ENCODE results near the gene DCP2. TPM values are rescaled to one million over a fixed set of nuclear protein-coding genes. Genes with fewer than 3 reads are reported as not detected.

The DCP2 gene
- total RNA-seq, 4 donors from 2014 or later: 15.7 to 26.7 (median 17.7) TPM

GRCh38 chr5:112975721-112976431, 722 bp upstream of the DCP2 start:
- 66% methylated on average over 4 of the region's 11 CpGs for WGBS
- Histone ChIP-seq H3K4me1 (peaks cover 13 to 37% (median 31%) of the 10 kb centered on the region in 4 donors), H3K27me3 (no peaks in the 10 kb centered on the region), H3K27ac (replicated peaks in 1 of 4) (peak overlapping the region; percentile 86 to 93 (median 90)), H3K36me3 (no peaks in the 10 kb centered on the region), H3K9me3 (no peaks in the 10 kb centered on the region), H3K4me3 (peak overlapping the region; percentile 85 to 95 (median 88))
- intact Hi-C loops (cut with DNase I): loop anchor here (5.0 kb wide), 1 partner anchor 49 kb away; no protein-coding TSS in a partner anchor
- TF ChIP-seq EP300 (IDR thresholded peaks at IDR 0.05) (no peak), POLR2AphosphoS5 (IDR thresholded peaks at IDR 0.05) (no peak), POLR2A (IDR thresholded peaks at IDR 0.05; ENCODE audit: low read depth) (no peak), CTCF (IDR thresholded peaks at IDR 0.05) (no peak)
- no peak for DNase-seq (ENCODE audit: extremely low spot score)

GRCh38 chr5:112977440-112977861, 853 bp downstream of the DCP2 start:
- peaks cover 0 to 3% (median 0%) of the 10 kb centered on the region in 4 donors for H3K36me3 ChIP-seq
- H3K4me3 ChIP-seq: peak overlapping the region; percentile 85 to 95 (median 88)
- no peaks in the 10 kb centered on the region for H3K27me3 ChIP-seq
- no peaks in the 10 kb centered on the region for H3K9me3 ChIP-seq
- H3K4me1 ChIP-seq: peaks cover 13 to 37% (median 31%) of the 10 kb centered on the region in 4 donors
- DNase-seq (ENCODE audit: extremely low spot score): no peak
- intact Hi-C loops (cut with DNase I): loop anchor here (5.0 kb wide), 1 partner anchor 50 kb away; no protein-coding TSS in a partner anchor
- no peak for TF ChIP-seq EP300 (IDR thresholded peaks at IDR 0.05)
- under 1% methylated on average over 16 of the region's 16 CpGs for WGBS
- H3K27ac ChIP-seq (replicated peaks in 1 of 4): peak overlapping the region; percentile 86 to 93 (median 90)

DNA sequence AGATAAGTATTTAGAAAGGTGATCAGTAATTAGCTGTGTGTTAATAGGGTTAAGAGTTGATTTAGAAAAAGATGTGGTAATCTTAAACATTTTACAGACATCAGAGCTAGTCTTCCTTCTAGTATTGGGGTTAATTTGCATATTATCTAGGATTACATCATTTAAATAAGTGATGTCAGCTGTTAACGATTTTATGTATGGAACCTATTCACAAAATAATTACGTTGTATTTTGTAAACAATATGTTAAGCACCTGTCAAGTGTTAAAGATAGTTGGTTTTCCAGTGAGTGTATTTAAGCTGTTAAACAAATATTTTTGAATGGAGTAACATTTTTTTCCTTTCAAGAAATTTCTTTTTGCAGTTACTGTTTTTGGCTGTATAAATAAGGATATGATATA, 2.2 kb downstream of the DCP2 start:
- H3K4me3 ChIP-seq: no peak overlapping the region
- no peak overlapping the region for H3K27ac ChIP-seq (replicated peaks in 1 of 4)
- intact Hi-C loops (cut with DNase I): loop anchor here (5.0 kb wide), 1 partner anchor 52 kb away; no protein-coding TSS in a partner anchor
- peaks cover 0 to 3% (median 0%) of the 10 kb centered on the region in 4 donors for H3K36me3 ChIP-seq
- no peak for TF ChIP-seq POLR2A (IDR thresholded peaks at IDR 0.05; ENCODE audit: low read depth)
- TF ChIP-seq POLR2AphosphoS5 (IDR thresholded peaks at IDR 0.05): no peak
- TF ChIP-seq CTCF (IDR thresholded peaks at IDR 0.05): no peak
- WGBS: 36% methylated on average over 2 of the region's 2 CpGs
- no peaks in the 10 kb centered on the region for H3K27me3 ChIP-seq
- no peaks in the 10 kb centered on the region for H3K9me3 ChIP-seq
- DNase-seq (ENCODE audit: extremely low spot score): no peak
- H3K4me1 ChIP-seq: peaks cover 20 to 37% (median 31%) of the 10 kb centered on the region in 4 donors

- peaks cover 20 to 37% (median 31%) of the 10 kb centered on the region in 4 donors for H3K4me1 ChIP-seq
- H3K27me3 ChIP-seq: no peaks in the 10 kb centered on the region
- TF ChIP-seq CTCF (IDR thresholded peaks at IDR 0.05): no peak
- no peak for TF ChIP-seq POLR2A (IDR thresholded peaks at IDR 0.05; ENCODE audit: low read depth)
- TF ChIP-seq EP300 (IDR thresholded peaks at IDR 0.05): no peak
- TF ChIP-seq POLR2AphosphoS5 (IDR thresholded peaks at IDR 0.05): no peak
- no peak for DNase-seq (ENCODE audit: extremely low spot score)
- peaks cover 0 to 3% (median 0%) of the 10 kb centered on the region in 4 donors for H3K36me3 ChIP-seq
- H3K27ac ChIP-seq (replicated peaks in 1 of 4): no peak overlapping the region
- H3K9me3 ChIP-seq: no peaks in the 10 kb centered on the region
- intact Hi-C loops (cut with DNase I): loop anchor here (5.0 kb wide), 1 partner anchor 52 kb away; no protein-coding TSS in a partner anchor
- H3K4me3 ChIP-seq: no peak overlapping the region
- WGBS: 89% methylated on average over 3 of the region's 3 CpGs
Measured at GRCh38 chr5:112979723-112980122, 3.1 kb downstream of the DCP2 start.

DNA sequence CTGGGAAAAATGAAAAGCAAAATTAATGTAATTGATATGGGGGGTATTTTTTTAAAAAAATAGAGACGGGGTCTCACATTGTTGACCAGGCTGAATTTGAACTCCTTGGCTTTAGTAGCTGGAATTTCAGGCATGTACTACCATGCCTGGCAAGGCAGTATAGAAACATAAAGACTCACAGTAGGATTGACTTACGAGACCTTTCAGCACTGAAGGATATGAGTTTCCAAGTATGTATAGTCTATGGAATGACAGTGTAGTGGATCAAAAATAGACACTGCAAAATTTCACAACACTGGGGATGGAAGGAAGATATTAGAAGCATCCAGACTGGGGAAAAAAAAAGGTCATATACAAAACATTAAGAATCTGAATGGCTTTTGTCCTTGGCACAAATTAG, 6.8 kb downstream of the DCP2 start:
- H3K36me3 ChIP-seq: peaks cover 0 to 3% (median 0%) of the 10 kb centered on the region in 4 donors
- no peak for DNase-seq (ENCODE audit: extremely low spot score)
- WGBS: 84% methylated on average over 2 of the region's 2 CpGs
- H3K9me3 ChIP-seq: no peaks in the 10 kb centered on the region
- H3K27me3 ChIP-seq: no peaks in the 10 kb centered on the region
- TF ChIP-seq EP300 (IDR thresholded peaks at IDR 0.05): no peak
- TF ChIP-seq POLR2A (IDR thresholded peaks at IDR 0.05; ENCODE audit: low read depth): no peak
- no peak for TF ChIP-seq POLR2AphosphoS5 (IDR thresholded peaks at IDR 0.05)
- TF ChIP-seq CTCF (IDR thresholded peaks at IDR 0.05): no peak
- H3K4me3 ChIP-seq: no peak overlapping the region
- H3K27ac ChIP-seq (replicated peaks in 1 of 4): no peak overlapping the region
- intact Hi-C loops (cut with DNase I): no loop called here
- peaks cover 8 to 21% (median 17%) of the 10 kb centered on the region in 4 donors for H3K4me1 ChIP-seq
